Glutamatergic neuron (in vitro differentiated cells): ENCODE measurements around the gene BTNL2. TPM values are rescaled to one million over a fixed set of nuclear protein-coding genes. Genes with fewer than 3 reads are reported as not detected.

ENCODE experiments used
- DNase-seq: peaks from one replicate; pipeline ENCODE4 v3.0.0; 2022
- H3K27ac Mint-ChIP-seq: one replicate; pipeline ENCODE4 v1.8.0; 2020; ENCODE audit warnings: mild to moderate bottlenecking, mixed read lengths, inconsistent platforms; ENCODE audit not compliant: unreplicated experiment
- H3K27me3 Mint-ChIP-seq: one replicate; pipeline ENCODE4 v1.8.0; 2020; ENCODE audit warnings: mild to moderate bottlenecking, moderate library complexity, mixed read lengths, inconsistent platforms; ENCODE audit not compliant: unreplicated experiment
- H3K36me3 Mint-ChIP-seq: one replicate; pipeline ENCODE4 v1.8.0; 2020; ENCODE audit warnings: mild to moderate bottlenecking, mixed read lengths, inconsistent platforms; ENCODE audit not compliant: unreplicated experiment
- H3K4me1 Mint-ChIP-seq: one replicate; pipeline ENCODE4 v1.8.0; 2020; ENCODE audit warnings: mild to moderate bottlenecking, low read depth, mixed read lengths, inconsistent platforms; ENCODE audit not compliant: unreplicated experiment
- H3K4me3 Mint-ChIP-seq: one replicate; pipeline ENCODE4 v1.8.0; 2020; ENCODE audit warnings: mild to moderate bottlenecking, mixed read lengths, inconsistent platforms; ENCODE audit not compliant: unreplicated experiment
- H3K9me3 Mint-ChIP-seq: one replicate; pipeline ENCODE4 v1.8.0; 2020; ENCODE audit warnings: mild to moderate bottlenecking, moderate library complexity, mixed read lengths, inconsistent platforms; ENCODE audit not compliant: unreplicated experiment
- total RNA-seq: library from RNA; stranded (reverse); fragmentation: NEBNext Ultra II Directional; extraction: Animal tissue kit (Norgen Biotek cat#: 25700); gene quantifications from one replicate; pipeline ENCODE4 v1.2.1, GENCODE V29; 2021; ENCODE audit not compliant: unreplicated experiment
- TF ChIP-seq, protein P1 (sequence below): fragments of 200-600 bp; sonication (generic); IDR thresholded peaks from one replicate; pipeline ENCODE4 v1.5.0; 2021; ENCODE audit not compliant: partially characterized antibody, unreplicated experiment

Gene BTNL2
- total RNA-seq, 1 donor from 2014 or later, result not detected

DNA sequence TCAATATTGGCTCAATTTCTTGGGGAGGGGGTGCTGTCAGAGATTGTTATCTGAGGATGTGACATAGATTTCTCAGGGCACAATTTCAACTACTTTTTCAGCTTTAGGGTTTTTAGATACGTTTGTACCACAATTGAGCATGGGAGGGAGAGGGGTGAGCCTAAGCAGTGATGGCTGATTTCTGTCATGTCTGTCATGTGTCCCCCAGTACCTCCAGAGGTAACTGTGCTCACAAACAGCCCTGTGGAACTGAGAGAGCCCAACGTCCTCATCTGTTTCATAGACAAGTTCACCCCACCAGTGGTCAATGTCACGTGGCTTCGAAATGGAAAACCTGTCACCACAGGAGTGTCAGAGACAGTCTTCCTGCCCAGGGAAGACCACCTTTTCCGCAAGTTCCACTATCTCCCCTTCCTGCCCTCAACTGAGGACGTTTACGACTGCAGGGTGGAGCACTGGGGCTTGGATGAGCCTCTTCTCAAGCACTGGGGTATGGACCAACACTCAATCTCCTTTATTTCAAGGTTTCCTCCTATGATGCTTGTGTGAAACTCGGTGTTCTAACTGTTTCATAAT, 36.1 kb upstream of the BTNL2 start:
- no peaks in the 10 kb centered on the region for H3K4me1 Mint-ChIP-seq
- H3K27me3 Mint-ChIP-seq, result peaks cover 2% of the 10 kb centered on the region
- no peak overlapping the region for H3K27ac Mint-ChIP-seq
- DNase-seq, result no peak
- peaks cover 3% of the 10 kb centered on the region for H3K9me3 Mint-ChIP-seq
- TF ChIP-seq, protein P1, sequence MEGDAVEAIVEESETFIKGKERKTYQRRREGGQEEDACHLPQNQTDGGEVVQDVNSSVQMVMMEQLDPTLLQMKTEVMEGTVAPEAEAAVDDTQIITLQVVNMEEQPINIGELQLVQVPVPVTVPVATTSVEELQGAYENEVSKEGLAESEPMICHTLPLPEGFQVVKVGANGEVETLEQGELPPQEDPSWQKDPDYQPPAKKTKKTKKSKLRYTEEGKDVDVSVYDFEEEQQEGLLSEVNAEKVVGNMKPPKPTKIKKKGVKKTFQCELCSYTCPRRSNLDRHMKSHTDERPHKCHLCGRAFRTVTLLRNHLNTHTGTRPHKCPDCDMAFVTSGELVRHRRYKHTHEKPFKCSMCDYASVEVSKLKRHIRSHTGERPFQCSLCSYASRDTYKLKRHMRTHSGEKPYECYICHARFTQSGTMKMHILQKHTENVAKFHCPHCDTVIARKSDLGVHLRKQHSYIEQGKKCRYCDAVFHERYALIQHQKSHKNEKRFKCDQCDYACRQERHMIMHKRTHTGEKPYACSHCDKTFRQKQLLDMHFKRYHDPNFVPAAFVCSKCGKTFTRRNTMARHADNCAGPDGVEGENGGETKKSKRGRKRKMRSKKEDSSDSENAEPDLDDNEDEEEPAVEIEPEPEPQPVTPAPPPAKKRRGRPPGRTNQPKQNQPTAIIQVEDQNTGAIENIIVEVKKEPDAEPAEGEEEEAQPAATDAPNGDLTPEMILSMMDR, result no peak
- H3K36me3 Mint-ChIP-seq, result no peaks in the 10 kb centered on the region
- no peak overlapping the region for H3K4me3 Mint-ChIP-seq

DNA sequence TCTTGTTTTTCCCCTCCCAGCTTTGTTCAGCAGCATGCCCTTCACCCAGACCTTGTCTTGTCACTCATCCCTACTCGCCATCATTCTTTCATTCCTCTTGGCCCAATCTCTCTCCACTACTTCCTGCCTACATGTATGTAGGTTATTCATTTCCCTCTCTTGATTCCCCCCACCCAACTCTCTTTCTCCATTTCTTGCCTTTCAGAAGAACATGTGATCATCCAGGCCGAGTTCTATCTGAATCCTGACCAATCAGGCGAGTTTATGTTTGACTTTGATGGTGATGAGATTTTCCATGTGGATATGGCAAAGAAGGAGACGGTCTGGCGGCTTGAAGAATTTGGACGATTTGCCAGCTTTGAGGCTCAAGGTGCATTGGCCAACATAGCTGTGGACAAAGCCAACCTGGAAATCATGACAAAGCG, 35.3 kb upstream of the BTNL2 start:
- H3K27me3 Mint-ChIP-seq, result no peaks in the 10 kb centered on the region
- TF ChIP-seq, protein P1, result no peak
- peaks cover 3% of the 10 kb centered on the region for H3K9me3 Mint-ChIP-seq
- no peaks in the 10 kb centered on the region for H3K36me3 Mint-ChIP-seq
- no peak for DNase-seq
- no peak overlapping the region for H3K27ac Mint-ChIP-seq
- no peaks in the 10 kb centered on the region for H3K4me1 Mint-ChIP-seq
- no peak overlapping the region for H3K4me3 Mint-ChIP-seq

DNA sequence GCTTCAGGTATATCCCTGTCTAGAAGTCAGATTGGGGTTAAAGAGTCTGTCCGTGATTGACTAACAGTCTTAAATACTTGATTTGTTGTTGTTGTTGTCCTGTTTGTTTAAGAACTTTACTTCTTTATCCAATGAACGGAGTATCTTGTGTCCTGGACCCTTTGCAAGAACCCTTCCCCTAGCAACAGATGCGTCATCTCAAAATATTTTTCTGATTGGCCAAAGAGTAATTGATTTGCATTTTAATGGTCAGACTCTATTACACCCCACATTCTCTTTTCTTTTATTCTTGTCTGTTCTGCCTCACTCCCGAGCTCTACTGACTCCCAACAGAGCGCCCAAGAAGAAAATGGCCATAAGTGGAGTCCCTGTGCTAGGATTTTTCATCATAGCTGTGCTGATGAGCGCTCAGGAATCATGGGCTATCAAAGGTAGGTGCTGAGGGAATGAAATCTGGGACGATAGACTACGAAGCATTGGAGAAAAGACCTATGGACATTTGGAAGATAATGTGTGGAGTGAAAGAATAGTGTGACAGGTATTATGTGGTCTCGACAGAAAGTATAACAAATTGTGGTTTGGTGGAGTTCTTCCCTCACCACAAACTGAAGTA, 32.7 kb upstream of the BTNL2 start, which contains the start of gene HLA-DRA:
TSS of gene HLA-DRA (plus strand) at position 286 of the 613 bp plus-strand sequence. CDS start at position 350, 64 bp downstream.
- no peak within 1 kb of the TSS for H3K27ac Mint-ChIP-seq
- DNase-seq, result no peak
- TF ChIP-seq, protein P1, result no peak

DNA sequence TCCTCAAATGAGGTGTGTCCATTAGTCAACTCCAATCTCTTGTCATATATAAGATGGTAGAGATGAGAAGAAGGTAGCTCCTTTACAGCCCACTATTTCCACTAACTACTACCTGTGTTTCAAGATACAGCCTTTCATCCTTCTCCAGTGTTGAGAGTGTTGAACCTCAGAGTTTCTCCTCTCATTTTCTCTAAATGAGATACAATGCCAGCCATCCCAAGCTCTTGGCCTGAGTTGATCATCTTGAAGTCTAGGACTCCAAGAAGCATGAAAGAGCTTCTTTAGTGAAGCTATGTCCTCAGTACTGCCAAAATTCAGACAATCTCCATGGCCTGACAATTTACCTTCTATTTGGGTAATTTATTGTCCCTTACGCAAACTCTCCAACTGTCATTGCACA, 32.2 kb upstream of the BTNL2 start:
- Mint-ChIP-seq H3K9me3 (peaks cover 3% of the 10 kb centered on the region), H3K4me1 (no peaks in the 10 kb centered on the region), H3K4me3 (no peak overlapping the region), H3K27me3 (no peaks in the 10 kb centered on the region), H3K36me3 (no peaks in the 10 kb centered on the region), H3K27ac (no peak overlapping the region)
- TF ChIP-seq, protein P1, result no peak
- no peak for DNase-seq

More for the DNA sequence above, 32.7 kb upstream of the BTNL2 start, which contains the start of gene HLA-DRA:
- peaks cover 3% of the 10 kb centered on the region for H3K9me3 Mint-ChIP-seq
- no peaks in the 10 kb centered on the region for H3K4me1 Mint-ChIP-seq
- H3K36me3 Mint-ChIP-seq, result no peaks in the 10 kb centered on the region
- H3K27me3 Mint-ChIP-seq, result no peaks in the 10 kb centered on the region
- no peak within 1 kb of the TSS for H3K4me3 Mint-ChIP-seq
